Stimulated activated CD4-positive, alpha-beta T cell treated with anti-CD3 and anti-CD28 coated beads, Interleukin-4, amount 100 ng/mL, for 1 hour (primary cell): Measurements from ENCODE around the gene CHPF.

Source experiments
- DNase-seq: peaks from one replicate; pipeline ENCODE4 v3.0.0-alpha.2; 2020

CHPF gene

GRCh38 chr2:219527076-219527394, 16.6 kb downstream of the CHPF start:
- no peak for DNase-seq

GRCh38 chr2:219526320-219527075, 17.1 kb downstream of the CHPF start:
- DNase-seq, result no peak

- no peak for DNase-seq
Measured at GRCh38 chr2:219525533-219526232, 17.9 kb downstream of the CHPF start.

GRCh38 chr2:219524817-219525216, 18.8 kb downstream of the CHPF start:
- DNase-seq, result no peak

- DNase-seq, result no peak
Measured at GRCh38 chr2:219523031-219523671, 20.5 kb downstream of the CHPF start.

GRCh38 chr2:219522111-219523030, 21.2 kb downstream of the CHPF start:
- DNase-seq, result no peak

- no peak for DNase-seq
Measured at GRCh38 chr2:219521066-219521880, 22.3 kb downstream of the CHPF start.

GRCh38 chr2:219520079-219520478, 23.5 kb downstream of the CHPF start:
- no peak for DNase-seq

- DNase-seq, result no peak
Measured at GRCh38 chr2:219519526-219519916, 24.1 kb downstream of the CHPF start.

- DNase-seq, result no peak
Measured at GRCh38 chr2:219517954-219518778, 25.4 kb downstream of the CHPF start.

- no peak for DNase-seq
Measured at GRCh38 chr2:219516888-219517287, 26.7 kb downstream of the CHPF start.

GRCh38 chr2:219515874-219516629, 27.6 kb downstream of the CHPF start:
- DNase-seq, result no peak

GRCh38 chr2:219514836-219515235, 28.8 kb downstream of the CHPF start:
- no peak for DNase-seq

- DNase-seq, result no peak
Measured at GRCh38 chr2:219514196-219514761, 29.3 kb downstream of the CHPF start, which contains the start of gene ASIC4. TSS of gene ASIC4 (plus strand) at chr2:219514482. CDS start at chr2:219514725, 243 bp downstream.

- no peak for DNase-seq
Measured at GRCh38 chr2:219513787-219514186, 29.8 kb downstream of the CHPF start.

- no peak for DNase-seq
Measured at GRCh38 chr2:219512524-219513216, 30.9 kb downstream of the CHPF start.

- no peak for DNase-seq
Measured at GRCh38 chr2:219511547-219512325, 31.9 kb downstream of the CHPF start.

- no peak for DNase-seq
Measured at GRCh38 chr2:219510512-219511135, 33.0 kb downstream of the CHPF start.
